GM12878 (cell line): ENCODE data around the gene CATSPERZ. TPM values are rescaled to one million over a fixed set of nuclear protein-coding genes. Genes with fewer than 3 reads are reported as not detected.

ENCODE experiments used
- ASH2L ChIP-seq: fragments of 300-600, 200-600 bp; sonication (generic); IDR thresholded peaks from 2 replicates; pipeline ENCODE4 v1.6.1; 2017; ENCODE audit warnings: low read depth, mild to moderate bottlenecking, borderline replicate concordance
- BACH1 ChIP-seq: fragments of 450-650 bp; IDR thresholded peaks from 2 replicates; pipeline ENCODE4 v1.6.1; 2017; ENCODE audit warnings: mild to moderate bottlenecking, borderline replicate concordance
- EED ChIP-seq: sonication (generic); IDR thresholded peaks from 2 replicates; pipeline ENCODE4 v1.6.1; 2016; ENCODE audit warnings: antibody characterized with exemption, low read depth
- FOS ChIP-seq: IDR thresholded peaks from 3 replicates; pipeline ENCODE4 v1.6.1; 2011; ENCODE audit warnings: borderline replicate concordance; ENCODE audit not compliant: insufficient read length; ENCODE audit errors: extremely low read depth
- HCFC1 ChIP-seq: fragments of 150-350 bp; IDR thresholded peaks from 2 replicates; pipeline ENCODE4 v1.6.1; 2014; ENCODE audit warnings: low read length
- IKZF2 ChIP-seq, 2 experiments: fragments of 450-650 bp; IDR thresholded peaks; 2 replicates each; pipeline ENCODE4 v1.6.1; 2017; ENCODE audit warnings: mild to moderate bottlenecking in 2 of 2, moderate library complexity in 2 of 2
- IRF4 ChIP-seq: IDR thresholded peaks from 2 replicates; pipeline ENCODE4 v1.6.1; 2011; ENCODE audit warnings: low read depth, low read length
- JUNB ChIP-seq: IDR thresholded peaks from 2 replicates; pipeline ENCODE4 v1.6.1; 2016; ENCODE audit warnings: antibody characterized with exemption, mild to moderate bottlenecking
- KDM1A ChIP-seq: fragments of 200-600 bp; sonication (generic); IDR thresholded peaks from 2 replicates; pipeline ENCODE4 v1.6.1; 2016; ENCODE audit warnings: borderline replicate concordance
- LARP7 ChIP-seq: fragments of 450-650 bp; IDR thresholded peaks from 2 replicates; pipeline ENCODE4 v1.6.1; 2017; ENCODE audit warnings: mild to moderate bottlenecking
- MTA3 ChIP-seq: IDR thresholded peaks from 2 replicates; pipeline ENCODE4 v1.6.1; 2012; ENCODE audit warnings: low read length, inconsistent platforms, borderline replicate concordance
- NR2F1 ChIP-seq: fragments of 450-650 bp; conservative IDR thresholded peaks from 2 replicates; pipeline ENCODE4 v1.6.1; 2017; ENCODE audit warnings: mild to moderate bottlenecking
- PBX3 ChIP-seq: IDR thresholded peaks from 2 replicates; pipeline ENCODE4 v1.6.1; 2011; ENCODE audit warnings: mild to moderate bottlenecking, low read depth, low read length, moderate library complexity; ENCODE audit not compliant: insufficient replicate concordance
- POU2F2 ChIP-seq: IDR thresholded peaks from 3 replicates; pipeline ENCODE4 v1.6.1; 2011; ENCODE audit warnings: low read depth, mild to moderate bottlenecking, low read length, borderline replicate concordance
- RBBP5 ChIP-seq: fragments of 200-600 bp; sonication (generic); conservative IDR thresholded peaks from 2 replicates; pipeline ENCODE4 v1.6.1; 2016
- RUNX3 ChIP-seq: IDR thresholded peaks from 2 replicates; pipeline ENCODE4 v1.6.1; 2012; ENCODE audit warnings: low read length, inconsistent platforms
- SUPT20H ChIP-seq: IDR thresholded peaks from 2 replicates; pipeline ENCODE4 v1.6.1; 2011; ENCODE audit warnings: low read depth, mild to moderate bottlenecking, low read length, moderate library complexity, borderline replicate concordance; ENCODE audit not compliant: control insufficient read depth
- TAF1 ChIP-seq: IDR thresholded peaks from 2 replicates; pipeline ENCODE4 v1.6.1; 2011; ENCODE audit warnings: mild to moderate bottlenecking, low read depth, low read length, borderline replicate concordance
- polyA plus RNA-seq, 11 experiments: library from polyadenylated mRNA; depleted of rRNA in 4 of 11; unstranded in 6 of 11; stranded (reverse) in 5 of 11; fragments of >200 nt; fragmentation: Nextera tagmentation in 4 of 11; fragmentation: Illumina TruSeq in 1 of 11; extraction: Ambion mirVana in 4 of 11; extraction: Trizol in 1 of 11; gene quantifications; 1 replicate in 1 of 11; 2 replicates in 10 of 11; pipeline versions ENCODE4 v1.2.1 to v1.2.3, GENCODE V29; 2011 to 2016; ENCODE audit warnings: inconsistent platforms in 2 of 11, missing spikeins in 2 of 11, low read depth in 1 of 11
- total RNA-seq, 4 experiments: library from RNA; depleted of rRNA in 3 of 4; stranded (reverse); fragments of >200 nt in 3 of 4; fragmentation: Illumina TruSeq in 1 of 4; extraction: Trizol in 1 of 4; gene quantifications; 2 replicates each; pipeline versions ENCODE4 v1.2.1 to v1.2.3, GENCODE V29; 2013 to 2021
- TF ChIP-seq, protein P1 (sequence below): IDR thresholded peaks from 2 replicates; pipeline ENCODE4 v1.6.1; 2011; ENCODE audit warnings: borderline replicate concordance, low read depth, mild to moderate bottlenecking, moderate library complexity, low read length; ENCODE audit not compliant: insufficient read depth, poor library complexity, severe bottlenecking
- TF ChIP-seq, protein P2 (sequence below): fragments of 450-650 bp; formaldehyde crosslinking; IDR thresholded peaks from 2 replicates; pipeline ENCODE4 v1.4.0; 2022; ENCODE audit warnings: mild to moderate bottlenecking, moderate library complexity
- TF ChIP-seq, protein P3 (sequence below): fragments of 450-650 bp; IDR thresholded peaks from 2 replicates; pipeline ENCODE4 v1.6.1; 2017; ENCODE audit warnings: low read depth, mild to moderate bottlenecking, moderate library complexity
- TF ChIP-seq, protein P4 (sequence below): IDR thresholded peaks from 2 replicates; pipeline ENCODE4 v1.6.1; 2012; ENCODE audit warnings: low read depth, low read length, improper control_type of control experiment

CATSPERZ gene
- total and polyA plus RNA-seq, 10 of the 15 experiments (the other 5 are each of a cell fraction or from before 2014, with no cell fraction given): 0.12 to 0.31 TPM; not detected in 8

- peak; percentile 92 for TF ChIP-seq PBX3
- TF ChIP-seq HCFC1: 0 out of 2 replicates have a peak, but pooled peaks have one; percentile 14
- peak; percentile 71 for TF ChIP-seq RUNX3
- TF ChIP-seq, protein P1, sequence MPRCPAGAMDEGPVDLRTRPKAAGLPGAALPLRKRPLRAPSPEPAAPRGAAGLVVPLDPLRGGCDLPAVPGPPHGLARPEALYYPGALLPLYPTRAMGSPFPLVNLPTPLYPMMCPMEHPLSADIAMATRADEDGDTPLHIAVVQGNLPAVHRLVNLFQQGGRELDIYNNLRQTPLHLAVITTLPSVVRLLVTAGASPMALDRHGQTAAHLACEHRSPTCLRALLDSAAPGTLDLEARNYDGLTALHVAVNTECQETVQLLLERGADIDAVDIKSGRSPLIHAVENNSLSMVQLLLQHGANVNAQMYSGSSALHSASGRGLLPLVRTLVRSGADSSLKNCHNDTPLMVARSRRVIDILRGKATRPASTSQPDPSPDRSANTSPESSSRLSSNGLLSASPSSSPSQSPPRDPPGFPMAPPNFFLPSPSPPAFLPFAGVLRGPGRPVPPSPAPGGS: peak; percentile 65
- no peak for TF ChIP-seq FOS
- TF ChIP-seq, protein P2, sequence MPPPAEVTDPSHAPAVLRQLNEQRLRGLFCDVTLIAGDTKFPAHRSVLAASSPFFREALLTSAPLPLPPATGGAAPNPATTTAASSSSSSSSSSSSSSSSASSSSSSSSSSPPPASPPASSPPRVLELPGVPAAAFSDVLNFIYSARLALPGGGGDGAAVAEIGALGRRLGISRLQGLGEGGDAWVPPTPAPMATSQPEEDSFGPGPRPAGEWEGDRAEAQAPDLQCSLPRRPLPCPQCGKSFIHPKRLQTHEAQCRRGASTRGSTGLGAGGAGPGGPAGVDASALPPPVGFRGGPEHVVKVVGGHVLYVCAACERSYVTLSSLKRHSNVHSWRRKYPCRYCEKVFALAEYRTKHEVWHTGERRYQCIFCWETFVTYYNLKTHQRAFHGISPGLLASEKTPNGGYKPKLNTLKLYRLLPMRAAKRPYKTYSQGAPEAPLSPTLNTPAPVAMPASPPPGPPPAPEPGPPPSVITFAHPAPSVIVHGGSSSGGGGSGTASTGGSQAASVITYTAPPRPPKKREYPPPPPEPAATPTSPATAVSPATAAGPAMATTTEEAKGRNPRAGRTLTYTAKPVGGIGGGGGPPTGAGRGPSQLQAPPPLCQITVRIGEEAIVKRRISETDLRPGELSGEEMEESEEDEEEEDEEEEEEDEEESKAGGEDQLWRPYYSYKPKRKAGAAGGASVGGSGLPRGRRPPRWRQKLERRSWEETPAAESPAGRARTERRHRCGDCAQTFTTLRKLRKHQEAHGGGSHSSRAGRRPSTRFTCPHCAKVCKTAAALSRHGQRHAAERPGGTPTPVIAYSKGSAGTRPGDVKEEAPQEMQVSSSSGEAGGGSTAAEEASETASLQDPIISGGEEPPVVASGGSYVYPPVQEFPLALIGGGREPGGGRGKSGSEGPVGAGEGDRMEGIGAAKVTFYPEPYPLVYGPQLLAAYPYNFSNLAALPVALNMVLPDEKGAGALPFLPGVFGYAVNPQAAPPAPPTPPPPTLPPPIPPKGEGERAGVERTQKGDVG (CRISPR knock-in tag): no peak
- no peak for TF ChIP-seq TAF1
- peak; percentile 87 for TF ChIP-seq NR2F1
- no peak for TF ChIP-seq KDM1A
- TF ChIP-seq RBBP5: no peak
- no peak for TF ChIP-seq IRF4
- peak; percentile 95 for TF ChIP-seq POU2F2
- TF ChIP-seq, protein P3, sequence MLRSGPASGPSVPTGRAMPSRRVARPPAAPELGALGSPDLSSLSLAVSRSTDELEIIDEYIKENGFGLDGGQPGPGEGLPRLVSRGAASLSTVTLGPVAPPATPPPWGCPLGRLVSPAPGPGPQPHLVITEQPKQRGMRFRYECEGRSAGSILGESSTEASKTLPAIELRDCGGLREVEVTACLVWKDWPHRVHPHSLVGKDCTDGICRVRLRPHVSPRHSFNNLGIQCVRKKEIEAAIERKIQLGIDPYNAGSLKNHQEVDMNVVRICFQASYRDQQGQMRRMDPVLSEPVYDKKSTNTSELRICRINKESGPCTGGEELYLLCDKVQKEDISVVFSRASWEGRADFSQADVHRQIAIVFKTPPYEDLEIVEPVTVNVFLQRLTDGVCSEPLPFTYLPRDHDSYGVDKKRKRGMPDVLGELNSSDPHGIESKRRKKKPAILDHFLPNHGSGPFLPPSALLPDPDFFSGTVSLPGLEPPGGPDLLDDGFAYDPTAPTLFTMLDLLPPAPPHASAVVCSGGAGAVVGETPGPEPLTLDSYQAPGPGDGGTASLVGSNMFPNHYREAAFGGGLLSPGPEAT: no peak
- peak; percentile 78 for TF ChIP-seq IKZF2 (IDR thresholded peaks at IDR 0.05)
- TF ChIP-seq SUPT20H: no peak
- TF ChIP-seq JUNB: peak; percentile 76
- peak; percentile 21; the same call in 1 of the 2 replicates for TF ChIP-seq BACH1
- TF ChIP-seq EED: peak; percentile 90
- TF ChIP-seq LARP7: no peak
- no peak for TF ChIP-seq ASH2L
- no peak for TF ChIP-seq MTA3
- TF ChIP-seq, protein P4, sequence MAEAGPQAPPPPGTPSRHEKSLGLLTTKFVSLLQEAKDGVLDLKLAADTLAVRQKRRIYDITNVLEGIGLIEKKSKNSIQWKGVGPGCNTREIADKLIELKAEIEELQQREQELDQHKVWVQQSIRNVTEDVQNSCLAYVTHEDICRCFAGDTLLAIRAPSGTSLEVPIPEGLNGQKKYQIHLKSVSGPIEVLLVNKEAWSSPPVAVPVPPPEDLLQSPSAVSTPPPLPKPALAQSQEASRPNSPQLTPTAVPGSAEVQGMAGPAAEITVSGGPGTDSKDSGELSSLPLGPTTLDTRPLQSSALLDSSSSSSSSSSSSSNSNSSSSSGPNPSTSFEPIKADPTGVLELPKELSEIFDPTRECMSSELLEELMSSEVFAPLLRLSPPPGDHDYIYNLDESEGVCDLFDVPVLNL: no peak
Measured at GRCh38 chr11:64334764-64335735, 34.9 kb downstream of the CATSPERZ start (continued).
